NOMO-1 treated with dmso at 0.1 percent for 144 hours (cell line): ENCODE measurements around the gene WDFY4.
"Not testable (repeated sequence)": the region's sequence is repeated elsewhere in the genome, so short reads cannot be mapped to it uniquely, and the experiment has no call there.

Experiments used
- DNase-seq: peaks from one replicate; lab custom pipeline; 2025; ENCODE audit not compliant: unreplicated experiment; lab: John Stamatoyannopoulos, UW

WDFY4 gene, protein sequence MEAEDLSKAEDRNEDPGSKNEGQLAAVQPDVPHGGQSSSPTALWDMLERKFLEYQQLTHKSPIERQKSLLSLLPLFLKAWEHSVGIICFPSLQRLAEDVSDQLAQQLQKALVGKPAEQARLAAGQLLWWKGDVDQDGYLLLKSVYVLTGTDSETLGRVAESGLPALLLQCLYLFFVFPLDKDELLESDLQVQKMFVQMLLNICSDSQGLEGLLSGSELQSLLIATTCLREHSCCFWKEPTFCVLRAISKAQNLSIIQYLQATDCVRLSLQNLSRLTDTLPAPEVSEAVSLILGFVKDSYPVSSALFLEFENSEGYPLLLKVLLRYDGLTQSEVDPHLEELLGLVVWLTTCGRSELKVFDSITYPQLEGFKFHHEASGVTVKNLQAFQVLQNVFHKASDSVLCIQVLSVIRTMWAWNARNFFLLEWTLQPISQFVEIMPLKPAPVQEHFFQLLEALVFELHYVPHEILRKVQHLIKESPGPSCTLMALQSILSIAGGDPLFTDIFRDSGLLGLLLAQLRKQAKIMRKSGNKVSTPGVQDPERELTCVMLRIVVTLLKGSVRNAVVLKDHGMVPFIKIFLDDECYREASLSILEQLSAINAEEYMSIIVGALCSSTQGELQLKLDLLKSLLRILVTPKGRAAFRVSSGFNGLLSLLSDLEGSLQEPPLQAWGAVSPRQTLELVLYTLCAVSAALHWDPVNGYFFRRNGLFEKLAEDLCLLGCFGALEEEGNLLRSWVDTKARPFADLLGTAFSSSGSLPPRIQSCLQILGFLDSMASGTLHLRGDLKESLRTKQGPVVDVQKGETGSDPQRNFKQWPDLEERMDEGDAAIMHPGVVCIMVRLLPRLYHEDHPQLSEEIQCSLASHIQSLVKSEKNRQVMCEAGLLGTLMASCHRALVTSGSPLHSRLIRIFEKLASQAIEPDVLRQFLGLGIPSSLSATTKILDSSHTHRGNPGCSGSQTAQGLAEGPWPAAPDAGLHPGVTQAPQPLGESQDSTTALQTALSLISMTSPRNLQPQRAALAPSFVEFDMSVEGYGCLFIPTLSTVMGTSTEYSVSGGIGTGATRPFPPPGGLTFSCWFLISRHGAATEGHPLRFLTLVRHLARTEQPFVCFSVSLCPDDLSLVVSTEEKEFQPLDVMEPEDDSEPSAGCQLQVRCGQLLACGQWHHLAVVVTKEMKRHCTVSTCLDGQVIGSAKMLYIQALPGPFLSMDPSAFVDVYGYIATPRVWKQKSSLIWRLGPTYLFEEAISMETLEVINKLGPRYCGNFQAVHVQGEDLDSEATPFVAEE (N-terminal part only)

GRCh38 chr10:48684792-48685623 is at the start of gene WDFY4:
Gene WDFY4 (plus strand): TSS chr10:48684873. CDS start chr10:48709733, 24,860 bp downstream.
- DNase-seq = peak; percentile 85

- no peak for DNase-seq
Observed at GRCh38 chr10:48634984-48635557, 49.6 kb upstream of the WDFY4 start.

GRCh38 chr10:48636231-48636630 is 48.4 kb upstream of the WDFY4 start:
- DNase-seq = no peak

DNA sequence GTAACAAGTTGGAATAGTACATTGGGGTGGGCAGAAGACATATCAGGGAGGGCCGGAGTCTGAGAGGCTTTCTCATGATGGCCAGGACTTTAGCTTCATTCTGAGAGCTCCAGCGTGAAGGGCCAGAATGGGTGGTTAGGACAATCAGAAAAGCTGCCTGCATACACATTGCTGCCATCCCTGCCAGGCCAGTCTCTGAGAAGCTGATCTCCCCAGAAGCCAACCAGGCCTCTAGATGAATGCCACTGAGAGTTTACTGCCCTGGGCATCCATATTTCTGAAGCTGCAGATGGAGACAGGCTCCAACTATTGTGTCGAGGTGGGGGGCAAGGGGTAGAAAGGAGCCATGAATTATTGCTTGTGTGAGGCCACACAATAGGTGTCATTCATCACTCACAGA is 47.8 kb upstream of the WDFY4 start:
- no peak for DNase-seq

- no peak for DNase-seq
Observed at GRCh38 chr10:48638158-48638557, 46.5 kb upstream of the WDFY4 start.

DNA sequence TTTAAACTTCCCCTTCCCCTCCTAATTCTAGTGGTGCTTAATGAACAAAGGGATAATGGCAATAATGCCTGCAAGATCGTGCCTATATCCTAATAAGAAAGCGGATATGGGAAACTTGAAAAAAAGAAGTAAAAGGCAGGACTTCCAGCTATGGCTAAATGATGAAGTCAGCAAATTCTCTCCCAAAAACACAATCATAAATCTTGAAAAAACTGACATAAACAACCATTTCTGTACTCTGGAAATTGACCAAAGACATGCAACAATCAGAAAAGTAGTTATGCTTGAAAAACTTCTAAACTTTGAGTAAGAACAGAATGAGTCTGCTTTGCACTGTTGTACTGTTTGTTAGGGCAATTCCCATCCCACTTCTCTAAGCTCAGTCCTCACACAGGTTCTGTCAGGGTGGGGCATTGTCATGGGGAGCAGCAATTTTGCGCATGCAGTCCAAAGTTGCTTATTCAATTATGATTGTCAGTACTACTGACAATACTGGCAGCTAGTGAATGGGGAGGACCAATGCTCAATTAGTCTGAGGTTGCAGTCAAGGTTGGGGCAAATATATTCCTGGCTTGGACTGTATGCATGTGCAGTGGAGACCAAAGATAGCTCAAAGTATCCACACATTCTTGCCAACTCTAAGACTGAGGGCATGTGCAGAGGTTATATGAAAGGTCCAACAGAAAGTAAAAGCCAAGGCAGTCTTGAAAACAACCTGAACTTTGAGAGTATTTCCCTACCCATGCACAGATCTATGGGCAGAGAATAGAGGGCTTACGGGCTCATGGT is 45.7 kb upstream of the WDFY4 start:
- no peak for DNase-seq

GRCh38 chr10:48639632-48640031 is 45.0 kb upstream of the WDFY4 start:
- DNase-seq = no peak

GRCh38 chr10:48640326-48640725 is 44.3 kb upstream of the WDFY4 start:
- no peak for DNase-seq

DNA sequence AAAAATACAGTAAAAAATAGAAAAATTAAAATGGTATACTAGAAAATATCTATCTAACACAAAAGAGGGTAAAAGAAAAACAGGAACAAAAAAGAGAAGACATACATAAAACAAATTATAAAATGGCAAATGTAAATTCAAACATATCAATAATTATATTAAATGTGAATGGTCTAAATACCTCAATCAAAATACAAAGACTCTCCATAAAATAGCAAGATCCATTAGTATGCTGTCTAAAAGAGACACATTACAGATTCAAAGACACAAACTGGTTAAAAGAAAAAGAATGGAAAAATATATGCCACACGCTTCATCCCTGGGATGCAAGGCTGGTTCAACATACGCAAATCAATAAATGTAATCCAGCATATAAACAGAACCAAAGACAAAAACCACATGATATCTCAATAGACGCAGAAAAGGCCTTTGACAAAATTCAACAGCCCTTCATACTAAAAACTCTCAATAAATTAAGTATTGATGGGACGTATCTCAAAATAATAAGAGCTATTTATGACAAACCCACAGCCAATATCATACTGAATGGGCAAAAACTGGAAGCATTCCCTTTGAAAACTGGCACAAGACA is 43.5 kb upstream of the WDFY4 start:
- DNase-seq = not testable (repeated sequence)

DNA sequence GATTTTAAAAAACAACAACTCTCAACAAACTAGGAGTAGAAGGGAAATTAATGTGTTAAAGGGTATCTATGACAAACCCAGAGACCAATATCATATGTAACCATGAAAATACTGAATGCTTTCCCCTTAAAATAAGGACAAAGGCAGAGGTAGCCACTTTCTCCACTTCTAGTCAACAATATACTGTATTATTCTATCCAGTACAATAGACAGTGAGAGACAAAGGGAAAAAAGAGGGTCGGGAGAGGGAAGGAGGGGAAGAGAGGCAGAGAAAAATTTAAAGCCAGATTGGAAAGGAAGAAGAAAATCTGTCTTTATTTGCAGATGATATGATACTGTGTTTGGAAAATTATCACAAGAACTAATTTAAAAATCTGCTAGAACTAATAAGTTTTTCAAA is 39.1 kb upstream of the WDFY4 start:
- no peak for DNase-seq

DNA sequence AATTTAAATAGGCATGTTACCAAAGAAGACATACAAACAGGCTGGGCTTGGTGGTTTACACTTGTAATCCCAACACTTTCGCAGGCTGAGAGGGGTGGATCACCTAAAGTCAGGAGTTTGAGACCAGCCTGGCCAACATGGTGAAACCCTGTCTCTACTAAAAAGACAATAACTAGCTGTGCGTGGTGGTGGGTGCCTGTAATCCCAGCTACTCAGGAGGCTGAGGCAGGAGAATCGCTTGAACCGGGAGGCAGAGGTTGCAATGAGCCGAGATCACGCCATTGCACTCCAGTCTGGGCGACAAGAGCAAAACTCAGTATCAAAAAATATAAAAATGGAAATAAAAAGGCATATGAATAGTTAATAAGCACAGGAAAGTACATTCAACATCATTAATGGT is 37.6 kb upstream of the WDFY4 start:
- not testable (repeated sequence) for DNase-seq

- no peak for DNase-seq
Observed at GRCh38 chr10:48648172-48648942, 36.3 kb upstream of the WDFY4 start.

GRCh38 chr10:48649349-48649944 is 35.2 kb upstream of the WDFY4 start:
- no peak for DNase-seq

DNA sequence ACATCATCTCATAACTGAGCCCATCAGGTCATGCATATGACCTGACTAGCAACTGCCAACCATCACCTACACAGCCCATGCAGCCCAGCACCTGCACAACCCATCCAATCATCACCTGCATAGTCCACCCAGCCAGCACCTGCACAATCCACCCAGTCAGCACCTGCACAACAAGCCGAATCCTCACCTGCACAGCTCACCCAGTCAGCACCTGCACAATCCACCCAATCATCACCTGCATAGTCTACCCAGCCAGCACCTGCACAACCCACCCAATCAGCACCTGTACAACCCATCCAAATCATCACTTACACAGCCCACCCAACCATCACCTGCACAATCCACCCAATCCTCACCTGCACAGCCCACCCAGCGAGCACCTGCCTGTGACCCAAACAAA is 33.4 kb upstream of the WDFY4 start:
- DNase-seq = no peak

DNA sequence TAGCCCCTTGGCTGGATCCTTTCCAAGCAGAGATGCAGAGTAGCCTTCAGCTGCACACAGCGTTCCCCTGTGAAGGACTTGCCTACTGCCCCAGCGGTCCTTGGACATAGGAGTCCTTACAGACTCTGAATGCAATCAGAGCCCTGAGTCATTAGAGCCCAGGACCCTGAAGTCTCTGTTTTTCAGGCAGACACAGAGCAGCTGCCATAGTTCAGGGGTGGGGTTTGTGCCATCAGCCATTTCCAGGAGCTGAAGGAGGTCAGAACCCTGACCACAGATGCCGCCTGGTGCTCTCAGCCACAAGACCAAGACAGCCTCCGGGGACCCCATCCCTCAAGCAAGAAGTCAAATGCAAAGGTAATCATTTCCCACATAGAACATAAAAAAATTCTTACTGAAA is 32.8 kb upstream of the WDFY4 start:
- no peak for DNase-seq

DNA sequence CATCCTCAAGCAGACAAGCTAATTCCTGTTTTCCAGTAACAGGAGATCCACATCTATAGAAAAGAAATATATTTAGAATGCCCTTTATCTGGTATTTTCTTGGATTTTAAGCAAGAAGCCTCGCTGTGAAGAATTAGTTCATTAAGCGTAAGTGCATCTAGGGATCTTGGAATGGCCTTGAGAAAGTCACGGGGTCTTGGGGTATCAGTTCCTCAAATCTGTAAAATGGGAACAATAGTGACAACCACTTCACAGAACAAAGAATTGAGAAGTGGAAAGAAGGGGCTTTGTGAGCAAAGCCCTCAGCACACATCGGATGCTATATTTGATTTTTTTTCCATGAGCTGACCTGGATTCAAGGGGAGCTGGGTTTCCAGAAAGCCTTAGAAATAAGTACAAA is 32.3 kb upstream of the WDFY4 start:
- DNase-seq = no peak

DNA sequence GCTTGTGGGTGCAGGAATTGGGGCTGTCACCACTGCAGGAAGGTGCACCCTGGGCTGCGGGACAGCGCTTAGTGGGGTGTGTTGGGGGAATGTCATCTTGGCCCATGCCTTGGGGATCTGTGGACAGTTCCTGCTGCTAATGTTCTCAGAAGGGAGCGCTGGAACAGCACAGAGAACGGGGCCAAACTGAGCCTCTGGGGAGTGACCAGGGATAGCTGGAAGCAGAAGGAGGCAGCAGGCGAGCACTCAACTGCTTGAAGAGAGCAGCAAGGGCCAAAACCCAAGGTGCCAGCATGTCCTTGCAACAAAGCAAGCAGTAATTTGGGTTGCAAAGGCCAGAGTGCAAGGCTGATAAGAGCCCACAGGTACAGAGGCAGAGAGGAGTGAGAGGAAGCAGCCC is 31.3 kb upstream of the WDFY4 start:
- no peak for DNase-seq
